ELR (cell line): ENCODE results near the gene KDF1.
"Not testable (repeated sequence)": the region's sequence is repeated elsewhere in the genome, so short reads cannot be mapped to it uniquely, and the experiment has no call there.

Experiments used
- DNase-seq: peaks from one replicate; pipeline ENCODE4 v3.0.0-alpha.2; 2015; ENCODE audit warnings: low read depth

The KDF1 gene

GRCh38 chr1:26994020-26994786, 33.9 kb upstream of the KDF1 start:
- no peak for DNase-seq

DNA sequence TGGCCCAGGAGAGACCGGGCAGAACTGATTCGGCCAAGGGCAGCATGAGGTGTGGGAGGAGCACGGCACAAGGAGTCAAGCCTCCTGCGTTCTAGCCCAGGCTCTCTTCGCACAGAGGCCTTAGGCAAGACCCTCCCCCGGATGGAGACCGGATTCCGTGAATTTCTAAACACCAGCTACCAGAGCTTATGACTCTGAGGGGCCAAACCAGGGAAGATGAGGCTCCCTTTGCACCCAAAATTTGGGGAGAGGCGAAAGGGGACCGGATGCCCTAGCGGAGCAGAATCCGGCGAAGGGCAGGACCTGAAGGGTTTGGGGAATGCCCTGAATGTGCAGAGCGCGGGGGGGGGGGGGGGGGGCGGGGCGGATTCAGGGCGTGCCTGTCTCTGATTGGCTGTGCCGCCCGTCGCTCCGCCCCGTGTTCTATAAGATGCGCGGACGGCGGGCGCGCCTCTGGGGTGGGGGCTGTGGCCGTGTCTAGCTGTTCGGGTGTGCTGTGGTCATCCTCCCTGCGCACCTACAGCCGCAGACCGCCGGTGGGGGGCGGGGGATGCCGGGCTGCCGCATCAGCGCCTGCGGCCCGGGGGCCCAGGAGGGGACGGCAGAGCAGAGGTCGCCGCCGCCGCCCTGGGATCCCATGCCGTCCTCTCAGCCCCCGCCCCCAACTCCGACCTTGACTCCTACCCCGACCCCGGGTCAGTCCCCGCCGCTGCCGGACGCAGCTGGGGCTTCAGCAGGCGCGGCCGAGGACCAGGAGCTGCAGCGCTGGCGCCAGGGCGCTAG, 33.2 kb upstream of the KDF1 start, which contains the start of gene TRNP1:
Gene TRNP1, plus strand, starts transcription at position 456 of the 783 bp plus-strand sequence. Its CDS starts 95 bp downstream, at position 551.
- peak; percentile 85 for DNase-seq

DNA sequence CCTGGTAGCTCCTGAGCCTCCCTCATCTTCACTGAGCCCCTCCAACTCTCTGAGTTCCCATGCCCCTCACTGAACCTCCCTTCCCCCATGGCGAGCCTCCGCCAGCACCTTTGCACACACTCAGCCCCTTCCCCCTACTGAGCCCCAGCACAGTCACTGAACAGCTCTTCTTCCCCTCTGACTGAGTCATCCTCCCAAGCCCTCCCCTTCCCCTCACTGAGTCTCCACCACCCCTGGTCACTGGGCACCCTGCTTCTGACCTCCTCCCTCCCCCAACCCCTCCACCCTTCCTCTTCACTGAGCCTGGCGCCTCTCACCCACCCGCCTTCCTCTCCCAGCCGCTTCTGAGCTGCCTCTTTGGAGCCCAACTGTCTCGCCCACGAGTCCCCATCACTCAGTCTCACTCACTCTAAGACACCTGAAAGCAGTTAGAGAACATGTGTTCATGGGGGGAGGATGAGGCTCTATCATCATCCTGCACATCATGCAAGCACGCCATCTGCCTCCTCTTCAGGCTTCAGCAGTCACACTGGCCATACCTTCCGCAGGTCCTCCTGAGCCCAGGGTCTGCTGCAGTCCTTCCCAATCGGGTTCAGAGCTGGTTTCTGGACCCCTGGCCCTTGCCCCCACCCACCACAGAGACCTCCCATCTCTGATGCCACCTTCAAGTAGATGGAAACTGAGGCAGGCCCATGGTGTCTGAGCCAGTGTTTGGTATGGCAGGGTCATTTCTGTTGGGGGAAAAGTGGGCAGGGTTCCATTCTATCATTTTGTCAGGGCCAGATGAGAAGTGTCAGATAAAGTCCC, 31.2 kb upstream of the KDF1 start:
- peak; percentile 83 for DNase-seq

DNA sequence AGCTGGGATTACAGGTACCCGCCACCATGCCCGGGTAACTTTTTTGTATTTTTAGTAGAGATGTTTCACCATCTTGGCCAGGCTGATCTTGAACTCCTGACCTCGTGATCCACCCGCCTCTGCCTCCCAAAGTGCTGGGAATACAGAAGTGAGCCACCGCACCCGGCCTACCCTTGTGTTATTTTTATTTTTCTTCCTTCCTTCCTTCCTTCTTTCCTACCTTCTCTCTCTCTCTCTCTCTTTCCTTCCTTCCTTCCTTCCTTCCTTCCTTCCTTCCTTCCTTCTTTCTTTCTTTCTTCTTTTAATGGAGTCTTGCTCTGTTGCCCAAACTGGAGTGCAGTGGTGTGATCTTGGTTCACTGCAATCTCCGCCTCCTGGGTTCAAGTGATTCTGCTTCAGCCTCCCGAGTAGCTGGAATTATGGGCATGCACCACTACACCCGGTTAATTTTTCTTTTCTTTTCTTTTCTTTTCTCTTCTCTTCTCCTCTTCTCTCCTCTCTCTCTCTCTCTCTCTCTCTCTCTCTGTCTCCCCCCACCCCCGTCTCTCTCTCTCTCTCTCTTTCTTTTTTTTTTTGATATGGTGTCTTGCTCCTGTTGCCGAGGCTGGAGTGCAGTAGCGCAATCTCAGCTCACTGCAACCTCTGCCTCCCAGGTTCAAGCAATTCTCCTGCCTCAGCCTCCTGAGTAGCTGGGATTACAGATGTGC, 29.3 kb upstream of the KDF1 start:
- not testable (repeated sequence) for DNase-seq

- no peak for DNase-seq
These were observed 26.4 kb upstream of the KDF1 start for GRCh38 chr1:26986658-26987057.

- DNase-seq: no peak
These were observed 24.0 kb upstream of the KDF1 start for GRCh38 chr1:26984291-26984690.

DNA sequence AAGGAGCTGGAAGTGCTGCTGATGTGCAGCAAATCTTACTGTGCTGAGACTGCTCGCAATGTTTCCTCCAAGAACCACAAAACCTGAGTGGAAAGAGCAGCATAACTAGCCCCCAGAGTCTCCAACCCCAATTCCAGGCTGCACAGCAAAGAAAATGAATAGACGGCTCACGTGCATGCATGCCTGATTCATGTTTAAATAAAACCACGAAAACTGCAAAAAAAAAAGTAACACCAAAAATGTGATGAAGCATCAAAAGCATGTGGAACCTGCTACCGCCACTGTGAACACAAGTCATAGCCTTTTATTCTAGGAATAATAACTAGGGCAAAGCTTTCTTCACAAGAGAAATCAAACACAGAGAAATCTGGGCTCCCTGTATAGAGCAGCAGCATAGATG, 23.6 kb upstream of the KDF1 start:
- peak; percentile 42 for DNase-seq

GRCh38 chr1:26981146-26981846, 21.0 kb upstream of the KDF1 start:
- no peak for DNase-seq

DNA sequence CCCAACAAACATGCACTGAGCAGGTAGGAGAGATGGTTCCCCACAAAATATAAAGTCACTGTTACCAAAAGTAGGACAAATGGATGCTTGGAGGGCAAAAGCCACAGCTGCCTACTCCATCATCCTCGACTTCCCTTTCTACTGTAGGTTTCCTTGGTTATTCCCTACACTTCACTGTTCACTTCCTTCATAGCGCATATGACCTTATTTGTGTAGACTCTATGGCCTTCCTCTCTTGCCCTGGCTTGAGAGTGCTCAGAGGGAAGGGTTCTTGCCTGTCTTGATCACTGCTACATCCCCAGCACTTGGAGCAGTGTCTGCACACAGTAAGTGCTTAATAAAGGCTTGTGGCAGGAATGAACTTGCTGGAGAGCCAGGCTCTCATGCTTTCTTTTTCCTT, 18.6 kb upstream of the KDF1 start:
- DNase-seq: no peak

- DNase-seq: no peak
These were observed 16.6 kb upstream of the KDF1 start for GRCh38 chr1:26976621-26977510.

- no peak for DNase-seq
These were observed 12.6 kb upstream of the KDF1 start for GRCh38 chr1:26972821-26973220.

- DNase-seq: no peak
These were observed 12.1 kb upstream of the KDF1 start for GRCh38 chr1:26972390-26972789.

DNA sequence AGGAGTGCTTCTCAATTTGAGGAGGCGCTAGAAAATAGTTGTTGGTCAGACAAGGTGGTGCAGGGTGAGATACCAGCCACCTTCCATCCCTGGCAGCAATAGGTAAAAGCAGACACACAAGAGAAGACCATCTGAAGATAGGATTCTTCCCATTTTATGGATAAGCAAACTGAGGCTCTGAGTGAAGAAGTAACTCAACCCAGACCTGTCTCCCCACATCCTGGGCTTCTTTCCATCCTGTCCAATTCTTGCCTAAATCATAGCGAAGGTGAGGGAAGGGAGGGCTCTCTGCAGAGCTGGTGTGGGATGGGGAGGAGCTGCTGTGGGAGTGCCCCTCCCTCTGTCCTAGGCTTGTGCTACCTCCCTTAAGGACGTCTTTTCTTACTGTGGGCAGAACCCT, 11.3 kb upstream of the KDF1 start:
- no peak for DNase-seq

- DNase-seq: no peak
These were observed 10.5 kb upstream of the KDF1 start for GRCh38 chr1:26970810-26971209.

GRCh38 chr1:26965628-26966027, 5.4 kb upstream of the KDF1 start:
- no peak for DNase-seq

GRCh38 chr1:26965213-26965612, 4.9 kb upstream of the KDF1 start:
- DNase-seq: no peak

DNA sequence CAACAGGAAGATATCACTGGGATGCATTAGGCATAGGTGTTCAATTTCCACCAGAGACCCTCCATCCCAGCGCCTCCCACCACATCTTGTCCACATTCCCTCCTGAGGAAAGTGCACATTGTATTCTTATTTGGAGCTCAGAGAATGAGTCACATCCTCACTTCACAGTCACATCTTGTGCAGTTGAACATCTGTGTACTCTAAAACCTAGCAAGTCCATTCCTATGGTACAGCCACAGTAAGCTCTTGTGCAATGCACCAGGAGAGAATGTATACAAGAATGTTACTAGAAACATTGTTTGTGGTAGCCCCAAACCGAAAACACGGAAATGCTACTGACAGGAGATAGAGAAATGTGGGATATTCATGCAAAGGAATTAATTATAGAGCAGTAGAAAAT, 1.6 kb upstream of the KDF1 start:
- peak; percentile 95 for DNase-seq

GRCh38 chr1:26960625-26960966, 328 bp upstream of the KDF1 start:
- no peak for DNase-seq

- DNase-seq: no peak
These were observed 998 bp downstream of the KDF1 start for GRCh38 chr1:26959270-26959669.

GRCh38 chr1:26957306-26957705, 3.0 kb downstream of the KDF1 start:
- no peak for DNase-seq
